GM12878 (cell line): Measurements from ENCODE around the gene EPGN. TPM values are rescaled to one million over a fixed set of nuclear protein-coding genes. Genes with fewer than 3 reads are reported as not detected.

Experiments used
- CHD2 ChIP-seq: IDR thresholded peaks from 2 replicates; pipeline ENCODE4 v1.6.1; 2011; ENCODE audit warnings: low read depth, low read length, improper control_type of control experiment, borderline replicate concordance
- CTCF ChIP-seq, 3 experiments: IDR thresholded peaks in 2 of 3; conservative IDR thresholded peaks in 1 of 3; 2 replicates each; pipeline ENCODE4 v1.5.1; 2011; ENCODE audit warnings: low read depth in 3 of 3, low read length in 3 of 3, mild to moderate bottlenecking in 3 of 3, control low read depth in 2 of 3, moderate library complexity in 2 of 3, inconsistent platforms in 1 of 3, mixed read lengths in 1 of 3; ENCODE audit not compliant: control insufficient read depth in 2 of 3, insufficient read depth in 1 of 3; ENCODE audit errors: extremely low read depth in 1 of 3
- ELK1 ChIP-seq: IDR thresholded peaks from 2 replicates; pipeline ENCODE4 v1.6.1; 2012; ENCODE audit warnings: low read depth, low read length, improper control_type of control experiment
- EP300 ChIP-seq, 2 experiments: fragments of 150-350 bp in 1 of 2; IDR thresholded peaks; 2 replicates each; pipeline ENCODE4 v1.6.1; 2011 to 2012; ENCODE audit warnings: low read depth in 2 of 2, low read length in 2 of 2, borderline replicate concordance in 1 of 2, improper control_type of control experiment in 1 of 2, inconsistent platforms in 1 of 2; ENCODE audit not compliant: control insufficient read depth in 1 of 2
- RB1 ChIP-seq: fragments of 450-650 bp; formaldehyde crosslinking; IDR thresholded peaks from 2 replicates; pipeline ENCODE4 v1.6.1; 2017; ENCODE audit warnings: mild to moderate bottlenecking, borderline replicate concordance
- REST ChIP-seq: IDR thresholded peaks from 2 replicates; pipeline ENCODE4 v1.6.1; 2012; ENCODE audit warnings: mild to moderate bottlenecking, low read depth, low read length
- SP1 ChIP-seq: IDR thresholded peaks from one replicate; pipeline ENCODE4 v1.6.1; 2011; ENCODE audit warnings: low read depth, low read length
- YY1 ChIP-seq: IDR thresholded peaks from 2 replicates; pipeline ENCODE4 v1.6.1; 2011; ENCODE audit warnings: low read depth, mild to moderate bottlenecking, low read length
- ZNF274 ChIP-seq: IDR thresholded peaks from one replicate; pipeline ENCODE4 v1.8.0; 2011; ENCODE audit not compliant: insufficient read length, insufficient read depth
- ZNF622 ChIP-seq: fragments of 450-650 bp; IDR thresholded peaks from 2 replicates; pipeline ENCODE4 v1.6.1; 2017; ENCODE audit warnings: mild to moderate bottlenecking, inconsistent platforms
- polyA plus RNA-seq, 11 experiments: library from polyadenylated mRNA; depleted of rRNA in 4 of 11; unstranded in 6 of 11; stranded (reverse) in 5 of 11; fragments of >200 nt; fragmentation: Nextera tagmentation in 4 of 11; fragmentation: Illumina TruSeq in 1 of 11; extraction: Ambion mirVana in 4 of 11; extraction: Trizol in 1 of 11; gene quantifications; 1 replicate in 1 of 11; 2 replicates in 10 of 11; pipeline versions ENCODE4 v1.2.1 to v1.2.3, GENCODE V29; 2011 to 2016; ENCODE audit warnings: inconsistent platforms in 2 of 11, missing spikeins in 2 of 11, low read depth in 1 of 11
- total RNA-seq, 4 experiments: library from RNA; depleted of rRNA in 3 of 4; stranded (reverse); fragments of >200 nt in 3 of 4; fragmentation: Illumina TruSeq in 1 of 4; extraction: Trizol in 1 of 4; gene quantifications; 2 replicates each; pipeline versions ENCODE4 v1.2.1 to v1.2.3, GENCODE V29; 2013 to 2021

Gene EPGN
- total and polyA plus RNA-seq, 10 of the 15 experiments (the other 5 are each of a cell fraction or from before 2014, with no cell fraction given): 0.06 to 0.54 (median 0.28) TPM; not detected in 6

- TF ChIP-seq REST (no peak), ZNF622 (no peak), ZNF274 (no peak), CHD2 (no peak), RB1 (no peak), SP1 (no peak), EP300 (IDR thresholded peaks at IDR 0.05; ENCODE audit: borderline replicate concordance in 1 of 2, control insufficient read depth in 1 of 2, low read depth in 2 of 2, low read length in 2 of 2) (no peak), ELK1 (no peak), CTCF (IDR thresholded peaks at IDR 0.05 in 2 of 3, conservative IDR thresholded peaks at IDR 0.05 in 1 of 3; ENCODE audit: control insufficient read depth in 2 of 3, extremely low read depth in 1 of 3, insufficient read depth in 1 of 3, low read depth in 3 of 3, low read length in 3 of 3) (no peak), YY1 (no peak)
Observed at GRCh38 chr4:74361671-74362070, 53.4 kb downstream of the EPGN start (continued).
